ENCODE results near the gene SLCO1C1. TPM values are rescaled to one million over a fixed set of nuclear protein-coding genes. Genes with fewer than 3 reads are reported as not detected.

The SLCO1C1 gene
- total RNA-seq, 1 donor from 2014 or later, result 1.1 TPM

DNA sequence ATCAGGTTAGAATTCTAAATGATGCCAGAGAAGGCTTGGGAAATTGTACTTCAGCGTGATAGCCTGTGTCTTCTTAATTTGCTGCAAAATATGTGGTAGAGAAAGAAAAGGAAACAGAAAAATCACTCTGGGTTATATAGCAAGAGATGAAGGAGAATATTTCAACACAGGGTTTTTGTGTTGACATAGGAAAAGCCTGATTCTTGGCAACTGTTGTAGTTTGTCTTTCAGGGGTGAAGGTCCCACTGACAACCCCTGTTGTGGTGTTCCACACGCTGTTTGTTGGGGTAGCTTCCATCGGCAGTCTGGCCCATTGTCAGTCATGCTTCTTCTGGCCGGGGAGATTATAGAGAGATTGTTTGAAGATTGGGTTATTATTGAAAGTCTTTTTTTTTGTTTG, 13.8 kb upstream of the SLCO1C1 start:
- peaks cover 11% of the 10 kb centered on the region for H3K9me3 ChIP-seq (replicated peaks)
- TF ChIP-seq, protein P1, sequence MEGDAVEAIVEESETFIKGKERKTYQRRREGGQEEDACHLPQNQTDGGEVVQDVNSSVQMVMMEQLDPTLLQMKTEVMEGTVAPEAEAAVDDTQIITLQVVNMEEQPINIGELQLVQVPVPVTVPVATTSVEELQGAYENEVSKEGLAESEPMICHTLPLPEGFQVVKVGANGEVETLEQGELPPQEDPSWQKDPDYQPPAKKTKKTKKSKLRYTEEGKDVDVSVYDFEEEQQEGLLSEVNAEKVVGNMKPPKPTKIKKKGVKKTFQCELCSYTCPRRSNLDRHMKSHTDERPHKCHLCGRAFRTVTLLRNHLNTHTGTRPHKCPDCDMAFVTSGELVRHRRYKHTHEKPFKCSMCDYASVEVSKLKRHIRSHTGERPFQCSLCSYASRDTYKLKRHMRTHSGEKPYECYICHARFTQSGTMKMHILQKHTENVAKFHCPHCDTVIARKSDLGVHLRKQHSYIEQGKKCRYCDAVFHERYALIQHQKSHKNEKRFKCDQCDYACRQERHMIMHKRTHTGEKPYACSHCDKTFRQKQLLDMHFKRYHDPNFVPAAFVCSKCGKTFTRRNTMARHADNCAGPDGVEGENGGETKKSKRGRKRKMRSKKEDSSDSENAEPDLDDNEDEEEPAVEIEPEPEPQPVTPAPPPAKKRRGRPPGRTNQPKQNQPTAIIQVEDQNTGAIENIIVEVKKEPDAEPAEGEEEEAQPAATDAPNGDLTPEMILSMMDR (IDR thresholded peaks at IDR 0.05; ENCODE audit: borderline replicate concordance), result no peak
- H3K4me1 ChIP-seq, result no peaks in the 10 kb centered on the region
- intact Hi-C loops (cut with micrococcal nuclease), result no loop called here
- H3K27me3 ChIP-seq (ENCODE audit: low read depth), result no peaks in the 10 kb centered on the region
- H3K4me3 ChIP-seq, result no peak overlapping the region
- H3K27ac ChIP-seq (replicated peaks), result no peak overlapping the region
- peaks cover 37% of the 10 kb centered on the region for H3K36me3 ChIP-seq
- DNase-seq, result no peak

DNA sequence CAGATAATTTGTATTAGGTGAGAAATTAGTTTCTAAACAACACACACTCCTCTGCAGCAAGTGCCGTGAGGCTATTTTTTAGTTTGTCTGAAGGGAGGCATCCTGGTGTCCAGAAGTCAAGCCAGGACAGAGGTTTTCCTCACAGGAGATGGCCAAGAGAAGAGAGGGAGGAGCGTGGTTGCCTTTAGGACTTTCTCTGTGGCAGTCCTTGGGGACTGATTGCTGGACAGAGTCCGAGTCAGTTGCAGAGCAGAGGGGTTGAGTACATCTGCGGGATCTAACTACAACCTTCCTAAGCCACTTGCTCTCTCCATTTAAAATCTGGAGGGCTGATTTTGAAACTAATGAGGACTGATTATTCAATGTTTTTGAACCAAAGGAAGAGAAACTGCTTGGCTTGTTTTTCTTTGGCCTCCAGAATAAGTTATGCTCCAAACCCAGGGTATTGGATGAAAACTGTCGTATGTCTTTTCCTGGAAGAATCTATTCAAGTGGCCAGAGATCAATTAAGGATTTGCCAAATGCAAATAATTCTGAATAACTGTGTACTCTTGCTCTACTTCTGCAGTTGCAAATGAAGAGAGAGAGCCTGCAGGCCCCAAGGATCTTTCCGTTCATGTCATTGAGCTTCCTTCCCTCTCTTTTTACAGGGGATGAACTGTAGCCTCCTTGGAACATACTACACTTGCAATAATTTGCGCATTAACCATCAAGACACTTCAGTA, 1.2 kb downstream of the SLCO1C1 start:
- no peaks in the 10 kb centered on the region for H3K4me1 ChIP-seq
- H3K4me3 ChIP-seq, result peak overlapping the region; percentile 46
- H3K36me3 ChIP-seq, result no peaks in the 10 kb centered on the region
- peak overlapping the region; percentile 48 for H3K27ac ChIP-seq (replicated peaks)
- peak; percentile 50 for DNase-seq
- TF ChIP-seq, protein P1 (IDR thresholded peaks at IDR 0.05; ENCODE audit: borderline replicate concordance), result no peak
- no peaks in the 10 kb centered on the region for H3K9me3 ChIP-seq (replicated peaks)
- intact Hi-C loops (cut with micrococcal nuclease), result no loop called here
- H3K27me3 ChIP-seq (ENCODE audit: low read depth), result no peaks in the 10 kb centered on the region

DNA sequence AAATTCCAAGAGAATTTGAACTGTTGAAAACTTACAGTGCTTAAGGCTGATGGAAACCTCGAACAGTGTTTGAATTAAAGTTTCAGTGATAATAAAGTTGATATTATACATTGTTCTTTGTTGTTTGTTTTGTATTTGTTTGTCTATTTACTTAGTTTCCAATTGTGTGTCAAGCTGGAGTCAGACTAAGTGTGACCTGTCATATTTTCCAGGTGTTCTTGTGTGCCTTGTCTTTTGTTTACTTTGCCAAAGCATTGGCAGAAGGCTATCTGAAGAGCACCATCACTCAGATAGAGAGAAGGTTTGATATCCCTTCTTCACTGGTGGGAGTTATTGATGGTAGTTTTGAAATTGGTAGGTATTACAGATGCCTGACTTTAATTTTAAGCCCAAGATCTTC, 6.0 kb downstream of the SLCO1C1 start:
- intact Hi-C loops (cut with micrococcal nuclease), result no loop called here
- peaks cover 4% of the 10 kb centered on the region for H3K4me1 ChIP-seq

DNA sequence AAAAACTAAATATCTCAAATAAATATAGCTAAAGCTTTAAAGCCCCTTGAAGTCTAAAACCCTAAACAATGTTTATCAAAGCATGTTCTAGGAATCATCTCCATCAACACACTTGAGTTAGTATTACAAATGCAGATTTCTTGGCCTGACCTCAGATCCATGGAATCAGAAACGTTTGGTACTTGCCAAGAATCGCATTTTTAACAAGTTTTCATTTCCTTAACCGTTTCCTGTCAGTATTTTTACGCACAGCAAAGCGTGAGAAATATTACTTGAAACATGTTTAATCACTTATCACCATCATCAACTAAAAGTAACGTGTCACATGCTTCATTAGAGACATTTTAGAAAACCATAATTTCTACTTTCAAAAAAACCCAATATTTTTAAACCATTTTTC, 9.7 kb downstream of the SLCO1C1 start:
- no peak overlapping the region for H3K27ac ChIP-seq (replicated peaks)
- intact Hi-C loops (cut with micrococcal nuclease), result no loop called here
- H3K4me1 ChIP-seq, result peaks cover 4% of the 10 kb centered on the region
- H3K4me3 ChIP-seq, result no peak overlapping the region
- DNase-seq, result no peak
- H3K9me3 ChIP-seq (replicated peaks), result no peaks in the 10 kb centered on the region
- no peaks in the 10 kb centered on the region for H3K36me3 ChIP-seq
- TF ChIP-seq, protein P1 (IDR thresholded peaks at IDR 0.05; ENCODE audit: borderline replicate concordance), result no peak
- H3K27me3 ChIP-seq (ENCODE audit: low read depth), result no peaks in the 10 kb centered on the region

More for the DNA sequence above, 6.0 kb downstream of the SLCO1C1 start:
- H3K27ac ChIP-seq (replicated peaks), result no peak overlapping the region
- no peaks in the 10 kb centered on the region for H3K27me3 ChIP-seq (ENCODE audit: low read depth)
- H3K4me3 ChIP-seq, result no peak overlapping the region
- TF ChIP-seq, protein P1 (IDR thresholded peaks at IDR 0.05; ENCODE audit: borderline replicate concordance), result no peak
- H3K9me3 ChIP-seq (replicated peaks), result no peaks in the 10 kb centered on the region
- DNase-seq, result no peak
- H3K36me3 ChIP-seq, result no peaks in the 10 kb centered on the region

DNA sequence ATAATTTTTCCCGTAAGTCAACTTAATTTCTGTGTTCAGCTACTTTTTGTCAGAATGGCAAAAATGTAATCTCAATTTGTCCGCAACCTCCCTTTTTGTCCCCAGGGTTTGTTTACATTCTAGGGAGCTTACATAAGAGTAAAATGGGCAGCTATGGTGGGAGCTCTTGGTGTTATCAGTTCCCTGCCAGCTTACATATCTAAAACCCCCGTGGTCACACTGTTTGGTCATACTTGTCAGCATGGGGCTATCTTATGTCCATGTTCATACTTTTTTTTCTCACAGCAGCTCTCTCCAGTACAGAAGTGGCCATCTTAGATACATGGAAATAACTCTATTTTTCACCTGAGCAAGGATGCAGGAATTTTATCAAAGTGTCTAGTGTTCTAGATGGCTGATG, 16.7 kb downstream of the SLCO1C1 start:
- H3K9me3 ChIP-seq (replicated peaks), result no peaks in the 10 kb centered on the region
- TF ChIP-seq, protein P1 (IDR thresholded peaks at IDR 0.05; ENCODE audit: borderline replicate concordance), result no peak

More for the DNA sequence above, 16.7 kb downstream of the SLCO1C1 start:
- intact Hi-C loops (cut with micrococcal nuclease), result no loop called here
- no peaks in the 10 kb centered on the region for H3K36me3 ChIP-seq
- H3K27me3 ChIP-seq (ENCODE audit: low read depth), result no peaks in the 10 kb centered on the region
- no peak overlapping the region for H3K4me3 ChIP-seq
- no peak for DNase-seq
- H3K27ac ChIP-seq (replicated peaks), result no peak overlapping the region
- H3K4me1 ChIP-seq, result no peaks in the 10 kb centered on the region
